NCI-H1048 (cell line): ENCODE results near the gene WEE1.

Experiments
- DNase-seq: peaks from one replicate; lab custom pipeline; 2025; lab: John Stamatoyannopoulos, UW

WEE1 gene

DNA sequence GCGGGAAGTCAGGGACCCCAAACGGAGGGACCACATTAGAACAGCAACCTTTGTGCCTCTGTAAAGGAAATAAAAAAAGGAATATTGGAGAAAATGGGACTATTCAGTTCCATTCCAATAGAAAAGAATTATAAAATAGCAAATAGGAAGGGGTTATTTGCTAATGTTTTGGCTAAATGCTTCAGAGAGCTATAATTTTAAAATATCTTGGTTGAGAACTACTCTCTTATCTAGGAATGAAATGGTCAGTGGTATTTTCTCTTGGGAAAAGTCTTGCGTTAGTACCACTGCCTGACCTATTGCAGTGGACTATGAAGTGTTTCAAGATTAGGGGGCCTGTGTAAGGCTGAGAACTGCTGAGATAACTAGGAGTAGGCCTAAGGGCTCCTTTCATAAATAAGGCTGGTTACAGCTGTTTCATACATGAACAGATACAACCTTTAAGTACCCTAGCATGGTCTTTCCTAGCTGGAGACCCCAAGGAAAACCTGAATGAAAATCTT is 6.9 kb upstream of the WEE1 start:
- DNase-seq: no peak

DNA sequence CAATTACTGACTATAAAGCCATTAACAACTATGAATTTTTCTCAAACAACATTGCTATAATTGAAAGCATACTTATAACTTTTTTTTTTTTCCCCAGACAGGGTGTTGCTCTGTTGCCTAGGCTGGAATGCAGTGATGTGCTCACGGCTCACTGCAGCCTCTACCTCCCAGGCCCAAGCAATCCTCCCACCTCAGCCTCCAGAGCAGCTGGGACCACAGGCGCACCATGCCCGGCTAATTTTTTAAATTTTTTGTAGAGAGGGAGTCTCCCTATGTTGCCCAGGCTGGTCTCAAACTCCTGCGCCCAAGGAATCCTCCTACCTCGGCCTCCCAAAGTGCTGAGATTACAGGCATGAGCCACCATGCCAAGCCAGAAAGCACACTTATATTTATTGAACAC is 6.1 kb upstream of the WEE1 start:
- no peak for DNase-seq

DNA sequence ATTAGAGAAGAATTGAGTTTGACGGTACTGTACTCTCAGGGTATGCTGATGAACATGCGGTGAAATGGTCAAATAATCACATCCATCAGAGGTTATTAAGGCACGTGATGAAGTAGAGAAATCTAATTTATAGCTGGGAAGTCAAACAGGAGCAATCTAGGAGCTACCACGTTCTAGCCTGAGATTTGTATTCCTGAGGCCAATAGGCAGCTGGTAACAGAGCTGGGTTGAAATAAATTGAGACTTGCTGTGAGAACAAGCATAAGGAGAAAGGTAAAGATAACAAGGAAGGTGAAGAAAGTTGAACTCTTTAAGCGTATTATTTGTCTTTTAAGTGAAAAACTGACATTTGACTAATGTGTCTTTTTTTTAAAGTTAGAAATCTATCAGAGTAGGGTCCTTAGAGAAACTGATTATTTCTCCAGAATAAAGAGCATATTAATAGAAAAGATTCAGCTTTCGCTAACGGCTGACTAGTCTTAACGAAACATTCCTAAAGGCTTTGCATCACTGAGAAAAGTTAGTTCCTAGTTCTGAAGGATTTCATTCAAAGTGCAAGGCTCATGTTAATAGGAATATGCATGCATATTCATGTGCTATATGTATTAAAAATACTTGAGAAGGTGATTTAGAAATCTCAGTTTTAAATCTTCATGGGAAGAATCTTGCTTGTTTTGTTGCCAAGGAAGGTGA is 5.2 kb upstream of the WEE1 start:
- DNase-seq: no peak

DNA sequence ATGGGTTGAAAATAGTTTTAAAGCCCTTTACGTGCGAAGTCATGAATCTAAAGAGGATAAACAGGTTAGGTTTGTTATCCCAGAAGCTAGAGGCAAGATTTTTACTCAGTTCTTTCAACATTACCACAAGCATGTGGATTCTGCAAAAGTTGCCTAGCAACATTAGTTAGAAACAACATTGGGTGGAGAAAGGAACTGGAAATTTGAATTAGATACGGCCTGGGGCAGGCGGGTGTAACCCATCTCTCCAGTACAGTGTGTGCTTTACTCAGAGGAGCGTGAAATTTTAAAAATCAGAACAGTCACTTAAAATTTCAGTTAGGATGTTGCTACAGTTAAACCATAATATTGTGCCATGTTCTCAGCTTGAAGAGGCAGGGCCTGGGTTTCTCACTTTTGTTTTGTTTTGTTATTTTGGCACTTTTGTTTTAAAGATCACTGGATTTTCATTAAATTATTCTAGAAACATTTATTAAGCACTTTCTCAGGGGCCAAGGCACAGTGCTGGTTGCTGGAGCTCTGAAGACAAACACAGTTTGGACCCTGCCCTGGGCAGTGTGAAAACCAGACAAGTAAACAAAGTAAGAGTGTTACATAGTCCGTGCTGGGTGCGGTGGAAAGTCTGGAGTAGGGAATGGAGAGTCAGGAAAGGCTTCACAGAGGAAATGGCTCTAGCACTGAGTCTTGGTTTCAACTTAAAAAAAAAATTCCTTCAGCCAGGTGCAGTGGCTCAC is 4.4 kb upstream of the WEE1 start:
- peak; percentile 85 for DNase-seq

DNA sequence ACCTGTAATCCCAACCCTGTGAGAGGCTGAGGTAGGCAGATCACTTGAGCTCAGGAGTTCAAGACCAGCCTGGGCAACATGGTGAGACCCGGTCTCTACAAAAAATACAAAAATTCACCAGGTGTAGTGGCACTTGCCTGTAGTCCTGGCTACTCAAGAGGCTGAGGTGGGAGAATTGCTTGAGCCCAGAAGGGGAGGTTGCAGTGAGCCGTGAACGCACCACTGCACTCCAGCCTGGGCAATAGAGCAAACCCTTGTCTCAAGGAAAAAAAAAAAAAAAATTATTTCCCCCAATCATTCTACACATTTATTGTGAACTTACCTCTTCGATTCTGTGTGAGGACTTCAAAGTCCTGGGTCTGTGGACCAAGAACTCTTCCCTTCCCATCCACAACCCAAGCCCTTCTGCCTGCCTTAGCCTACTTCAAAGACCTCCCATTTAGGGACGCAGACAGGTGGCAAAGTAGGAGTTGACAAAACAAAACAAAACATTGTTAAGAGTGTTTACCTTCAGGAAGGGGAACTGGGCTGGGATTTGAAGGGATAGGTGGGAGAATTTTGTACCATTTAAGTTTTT is 3.8 kb upstream of the WEE1 start:
- DNase-seq: no peak

DNA sequence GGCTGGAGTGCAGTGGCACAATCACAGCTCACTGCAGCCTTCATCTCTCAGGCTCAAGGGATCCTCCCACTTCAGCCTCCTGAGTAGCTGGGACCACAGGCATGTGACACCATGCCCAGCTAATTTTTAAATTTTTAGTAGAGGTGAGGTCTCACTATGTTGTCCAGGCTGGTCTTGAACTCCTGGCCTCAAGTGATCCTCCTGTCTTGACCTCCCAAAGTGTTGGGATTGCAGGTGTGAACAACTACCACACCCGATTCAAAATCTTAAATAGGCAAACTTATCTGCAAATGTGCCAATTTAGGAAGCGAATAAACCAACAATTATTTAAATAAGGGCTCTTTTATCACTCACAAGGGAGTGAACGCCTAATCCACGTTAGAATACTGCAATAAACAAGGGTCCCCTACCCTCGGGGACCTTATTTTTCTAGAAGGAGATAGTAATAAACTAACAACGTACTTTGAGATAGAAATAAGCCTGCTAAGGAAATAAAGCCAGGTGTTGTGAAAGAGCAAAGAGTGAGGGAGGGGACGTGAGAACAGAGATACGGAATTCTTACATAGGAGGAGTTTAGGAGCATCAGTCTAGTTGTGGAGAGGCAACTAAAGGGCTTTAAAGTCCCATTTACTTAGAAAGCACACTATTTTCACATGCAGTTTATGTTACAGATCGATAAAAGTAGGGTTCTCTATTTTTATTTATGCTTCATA is 3.0 kb upstream of the WEE1 start:
- DNase-seq: no peak

DNA sequence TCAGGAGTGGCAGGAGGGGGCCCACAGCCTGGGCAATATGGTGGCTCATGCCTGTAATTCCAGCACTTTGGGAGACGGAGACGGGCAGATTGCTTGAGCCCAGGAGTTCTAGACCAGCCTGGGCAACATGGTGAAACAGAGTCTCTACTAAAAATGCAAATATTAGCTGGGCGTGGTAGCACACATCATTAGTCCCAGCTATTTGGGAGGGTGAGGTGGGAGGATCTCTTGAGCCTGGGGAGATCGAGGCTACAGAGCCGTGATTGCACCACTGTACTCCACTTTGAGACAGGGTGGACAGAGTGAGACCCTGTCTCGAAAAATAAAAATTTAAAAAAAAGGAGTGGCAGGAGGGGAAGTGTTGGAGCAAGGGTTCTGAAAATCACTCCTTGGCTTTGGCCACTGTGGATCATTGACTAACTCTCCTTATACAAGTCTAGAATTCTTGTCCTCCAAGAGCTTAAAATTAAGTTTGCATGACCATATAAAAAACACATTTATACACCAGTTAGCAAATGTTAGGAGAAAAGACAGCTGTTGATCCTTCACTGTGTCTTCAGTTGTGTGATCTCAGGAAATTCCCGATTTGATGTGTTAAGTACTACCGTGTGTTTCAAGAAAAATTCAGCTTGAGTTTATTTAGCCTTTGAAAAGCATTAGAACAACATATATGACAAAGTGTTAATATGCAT is 2.3 kb upstream of the WEE1 start:
- DNase-seq: no peak

DNA sequence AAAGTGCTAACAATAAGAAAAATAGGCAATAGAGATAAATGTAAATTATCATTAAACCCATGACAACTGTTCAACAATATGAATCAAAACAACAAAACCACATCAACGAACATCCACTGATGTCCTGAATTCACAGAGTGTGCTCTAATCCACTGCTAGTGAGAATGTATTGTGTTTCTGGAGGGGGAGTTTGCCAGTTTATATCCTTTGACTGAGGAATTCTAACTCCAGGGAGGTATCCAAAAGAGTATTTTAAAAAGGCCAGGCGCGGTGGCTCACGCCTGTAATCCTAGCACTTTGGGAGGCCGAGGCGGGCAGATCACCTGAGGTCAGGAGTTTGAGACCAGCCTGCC is 1.7 kb upstream of the WEE1 start:
- DNase-seq: no peak

DNA sequence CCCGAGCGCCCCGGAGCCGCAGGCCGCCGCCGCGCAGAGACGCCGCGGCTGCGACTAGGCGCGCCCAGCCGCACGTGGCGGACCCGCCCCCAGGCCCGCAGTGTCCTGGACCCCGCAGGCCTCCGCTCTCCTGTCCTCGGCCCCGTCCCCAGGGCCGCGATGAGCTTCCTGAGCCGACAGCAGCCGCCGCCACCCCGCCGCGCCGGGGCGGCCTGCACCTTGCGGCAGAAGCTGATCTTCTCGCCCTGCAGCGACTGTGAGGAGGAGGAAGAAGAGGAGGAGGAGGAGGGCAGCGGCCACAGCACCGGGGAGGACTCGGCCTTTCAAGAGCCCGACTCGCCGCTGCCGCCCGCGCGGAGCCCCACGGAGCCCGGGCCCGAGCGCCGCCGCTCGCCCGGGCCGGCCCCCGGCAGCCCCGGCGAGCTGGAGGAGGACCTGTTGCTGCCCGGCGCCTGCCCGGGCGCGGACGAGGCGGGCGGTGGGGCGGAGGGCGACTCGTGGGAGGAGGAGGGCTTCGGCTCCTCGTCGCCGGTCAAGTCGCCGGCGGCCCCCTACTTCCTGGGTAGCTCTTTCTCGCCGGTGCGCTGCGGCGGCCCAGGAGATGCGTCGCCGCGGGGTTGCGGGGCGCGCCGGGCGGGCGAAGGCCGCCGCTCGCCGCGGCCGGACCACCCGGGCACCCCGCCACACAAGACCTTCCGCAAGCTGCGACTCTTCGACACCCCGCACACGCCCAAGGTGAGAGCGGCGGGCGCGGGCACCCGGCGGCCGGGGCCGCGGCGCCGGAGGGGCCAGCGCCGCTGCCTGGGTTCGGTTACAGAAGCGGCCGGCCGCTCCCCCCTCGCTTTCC is 528 bp downstream of the WEE1 start:
- DNase-seq: no peak

DNA sequence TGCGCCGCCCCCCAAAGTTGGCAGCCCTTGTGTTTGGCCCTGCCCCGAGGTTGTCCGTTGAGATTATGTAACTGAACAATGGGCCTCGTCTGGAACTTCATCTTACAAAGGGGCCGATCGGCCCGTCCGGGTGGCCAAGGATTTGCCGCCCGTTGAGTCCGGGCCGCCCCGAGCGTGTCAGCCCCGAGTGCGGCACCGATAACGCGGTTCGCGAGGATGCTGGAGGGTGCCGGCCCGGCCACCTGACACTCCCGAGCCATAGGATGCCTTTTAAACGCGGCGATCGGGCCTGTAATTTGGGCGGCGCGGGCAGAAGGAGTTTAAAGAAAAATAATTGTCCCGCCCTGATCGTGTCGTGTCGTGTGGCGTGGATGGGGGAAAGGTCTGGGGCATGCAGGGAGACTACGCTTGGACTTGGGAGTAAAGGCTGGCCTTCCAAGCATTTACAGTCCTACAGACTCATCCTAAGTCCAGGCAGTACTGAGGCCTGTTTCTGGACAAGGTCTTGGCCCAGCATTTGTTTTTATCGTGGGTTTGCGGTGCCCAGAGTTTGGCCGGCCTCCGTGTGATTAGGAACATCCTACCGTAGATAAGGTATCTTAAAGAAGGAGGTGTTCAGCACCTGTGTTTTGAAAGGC is 1.3 kb downstream of the WEE1 start:
- no peak for DNase-seq

DNA sequence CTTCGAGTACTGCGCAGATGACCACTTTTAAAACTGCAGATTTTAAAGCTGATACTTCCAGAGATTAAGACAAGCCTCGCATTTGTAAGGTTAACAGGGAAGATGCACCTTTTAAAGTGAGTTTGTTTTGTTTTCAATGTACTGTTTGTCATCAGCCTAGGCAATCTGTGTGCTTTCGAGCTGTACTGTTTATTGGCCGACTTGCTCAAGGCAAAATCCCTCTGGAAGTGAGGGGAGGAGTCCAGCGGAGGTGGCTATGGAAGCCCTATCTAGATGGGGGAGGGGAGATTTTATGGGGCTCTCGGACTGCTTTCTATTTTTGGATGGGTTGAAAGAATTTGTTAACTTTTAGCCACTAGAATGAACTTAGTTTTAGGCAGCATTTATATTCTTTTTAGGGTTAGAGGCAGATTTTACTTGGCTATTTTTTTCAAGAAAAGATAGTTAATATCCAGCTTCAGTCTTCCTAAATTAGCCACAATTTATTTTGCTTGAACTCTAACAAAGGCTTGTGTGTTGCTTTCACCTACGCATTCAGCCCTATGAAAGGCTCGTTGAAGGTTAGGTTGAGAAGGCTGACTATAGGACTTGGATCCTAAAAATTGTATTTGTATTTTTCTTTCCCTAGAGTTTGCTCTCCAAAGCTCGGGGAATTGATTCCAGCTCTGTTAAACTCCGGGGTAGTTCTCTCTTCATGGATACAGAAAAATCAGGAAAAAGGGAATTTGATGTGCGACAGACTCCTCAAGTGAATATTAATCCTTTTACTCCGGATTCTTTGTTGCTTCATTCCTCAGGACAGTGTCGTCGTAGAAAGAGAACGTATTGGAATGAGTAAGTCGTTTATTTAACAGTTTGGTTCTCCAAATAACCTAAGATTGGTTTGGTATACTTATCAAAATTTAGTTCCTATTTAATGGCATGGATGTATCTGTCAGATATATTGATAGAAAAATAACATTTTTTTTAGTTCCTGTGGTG is 2.1 kb downstream of the WEE1 start:
- DNase-seq: no peak

DNA sequence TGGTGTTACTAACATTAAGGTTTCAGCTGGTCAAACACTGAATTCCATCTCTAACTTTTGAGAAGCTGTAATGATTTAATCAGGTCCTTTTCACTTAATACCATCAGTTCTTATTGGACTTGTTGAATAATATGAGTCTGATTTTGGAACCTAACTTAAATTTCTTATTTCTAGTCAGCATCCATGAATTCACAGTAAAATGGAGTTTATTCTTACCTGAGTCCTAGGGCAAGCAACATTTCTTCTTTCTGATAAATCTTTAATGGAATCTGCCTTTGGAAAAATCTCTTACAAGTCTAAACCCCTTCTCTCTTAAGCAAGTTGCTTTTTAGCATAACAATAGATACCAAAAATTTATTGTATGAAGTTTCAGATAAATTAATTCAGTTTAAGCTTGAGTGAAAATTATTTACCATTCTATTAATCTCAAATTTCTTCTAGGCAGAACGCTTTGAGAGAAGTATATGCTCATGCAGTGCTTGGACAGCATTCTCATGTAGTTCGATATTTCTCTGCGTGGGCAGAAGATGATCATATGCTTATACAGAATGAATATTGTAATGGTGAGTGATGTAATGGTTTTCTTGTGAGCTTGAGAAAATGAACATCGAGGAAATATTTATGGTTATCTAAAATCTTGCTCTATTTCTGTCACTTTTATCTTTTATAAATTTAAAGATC is 3.4 kb downstream of the WEE1 start:
- DNase-seq: no peak

DNA sequence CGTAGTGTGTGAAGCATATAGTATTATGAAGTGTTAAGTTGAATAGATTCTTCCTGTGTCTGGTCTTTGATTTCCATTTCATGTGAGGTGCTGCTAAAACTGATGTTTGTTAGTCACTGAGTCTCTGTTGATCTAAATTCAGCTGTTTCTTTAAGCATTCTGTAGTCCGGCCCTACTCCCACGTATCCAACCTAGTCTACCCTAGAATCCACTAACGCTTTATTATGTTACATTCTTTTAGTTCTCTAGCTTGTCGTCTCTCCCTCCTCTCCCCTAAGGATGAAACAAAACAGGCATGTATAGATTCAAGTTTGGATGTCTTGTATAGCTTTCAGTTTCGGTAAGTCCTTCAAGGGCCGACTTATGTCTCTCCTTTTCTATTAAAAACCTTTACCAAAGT is 4.1 kb downstream of the WEE1 start:
- DNase-seq: no peak

DNA sequence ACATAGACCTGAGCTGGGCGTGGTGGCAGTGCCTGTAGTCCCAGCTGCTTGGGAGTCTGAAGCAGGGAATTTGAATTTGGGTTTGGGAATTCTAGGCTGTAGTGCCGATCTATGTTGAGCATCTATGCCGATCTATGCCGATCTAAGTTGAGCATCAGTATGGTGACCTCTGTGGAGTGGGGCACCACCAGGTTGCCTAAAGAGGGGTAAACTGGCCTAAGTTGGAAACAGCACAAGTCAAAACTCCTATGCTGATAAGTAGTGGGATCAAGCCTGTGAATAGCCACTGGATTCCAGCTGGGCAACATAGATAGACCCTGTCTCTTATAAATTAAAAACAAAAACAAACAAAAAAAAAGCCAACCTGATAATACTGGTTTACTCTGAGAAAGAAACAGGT is 7.4 kb downstream of the WEE1 start:
- no peak for DNase-seq

DNA sequence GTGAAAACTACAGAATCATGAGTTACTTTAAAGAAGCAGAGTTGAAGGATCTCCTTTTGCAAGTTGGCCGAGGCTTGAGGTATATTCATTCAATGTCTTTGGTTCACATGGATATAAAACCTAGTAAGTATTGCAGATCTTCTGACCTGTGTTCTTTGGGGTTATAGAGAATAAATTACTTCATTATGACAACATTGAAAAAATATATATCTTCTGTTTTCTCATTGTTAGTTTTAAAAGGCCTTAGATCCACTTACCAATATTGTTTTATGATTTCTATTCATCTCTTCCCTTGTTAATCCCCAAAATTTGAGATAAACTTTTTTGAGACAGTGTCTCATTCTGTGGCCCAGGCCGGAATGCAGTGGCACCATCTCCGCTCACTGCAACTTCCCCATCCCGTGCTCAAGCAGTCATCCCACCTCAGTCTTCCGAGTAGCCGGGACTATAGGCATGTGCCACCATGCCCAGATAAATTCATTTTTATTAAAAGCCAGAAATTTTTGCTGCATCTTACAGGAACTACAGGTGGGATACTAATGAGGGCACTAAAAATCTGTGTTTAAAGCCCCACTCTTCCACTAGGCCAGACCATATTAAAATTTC is 8.2 kb downstream of the WEE1 start:
- DNase-seq: no peak

DNA sequence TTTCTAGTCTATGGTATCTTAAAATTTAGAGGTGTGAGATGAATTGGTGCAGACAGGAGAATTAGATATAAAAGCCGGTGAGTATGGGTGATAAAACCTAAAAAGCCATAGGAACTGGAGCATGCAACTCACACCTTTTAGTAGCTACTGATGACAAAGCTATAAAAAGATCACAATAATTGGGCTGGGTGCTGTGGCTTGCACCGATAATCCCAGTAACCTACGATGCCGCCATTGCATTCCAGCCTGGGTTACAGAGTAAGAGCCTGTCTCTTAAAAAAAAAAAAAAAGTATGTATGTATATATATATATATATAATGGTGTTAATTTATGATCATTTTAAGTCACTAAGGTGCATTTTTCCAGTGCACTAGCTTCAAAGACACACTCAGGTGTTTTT is 17.2 kb downstream of the WEE1 start:
- DNase-seq: no peak

DNA sequence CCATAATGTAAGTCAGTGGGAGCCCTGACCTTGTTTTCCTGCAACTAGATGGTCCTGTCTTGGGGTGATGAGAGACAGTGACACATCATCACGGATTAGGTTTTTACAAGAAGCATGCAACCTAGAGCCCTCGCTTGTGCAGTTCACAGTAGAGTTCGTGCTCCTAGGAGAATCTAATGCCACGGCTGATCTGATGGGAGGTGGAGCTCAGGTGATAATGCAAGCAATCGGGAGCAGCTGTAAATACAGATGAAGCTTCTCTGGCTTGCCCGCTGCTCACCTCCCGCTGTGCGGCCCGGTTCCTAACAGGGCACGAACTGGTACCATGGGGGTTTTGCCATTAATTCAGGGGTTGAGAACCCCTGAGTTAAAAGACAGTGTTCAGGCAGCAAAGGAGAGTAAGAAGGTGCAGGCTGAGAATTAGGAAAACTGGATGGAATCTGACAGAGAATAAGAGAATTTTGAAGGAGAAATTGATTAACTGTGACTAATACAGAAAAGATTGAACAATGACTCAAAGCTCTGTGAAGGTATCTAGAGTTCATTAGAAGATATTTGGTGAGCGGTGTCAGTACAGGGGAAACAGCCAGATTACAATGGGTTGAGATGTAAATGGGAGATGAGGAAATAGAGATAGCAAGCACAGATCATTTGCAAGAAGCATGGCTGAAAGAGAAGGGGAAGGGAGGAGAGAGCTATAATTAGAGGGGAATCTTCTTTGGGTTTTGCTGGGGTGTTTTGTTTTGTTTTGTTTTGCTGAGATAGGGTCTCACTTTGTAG is 21.0 kb downstream of the WEE1 start:
- no peak for DNase-seq
